SK-N-SH treated with all-trans-retinoic acid at 6 μM for 48 hours (cell line): ENCODE results near the gene RHOU.

Source experiments
- OSR1 ChIP-seq: fragments of 250-450 bp; sonication (Bioruptor Pico); IDR thresholded peaks from 2 replicates; pipeline ENCODE4 v1.8.0; 2022; ENCODE audit warnings: moderate library complexity, mild to moderate bottlenecking, inconsistent platforms
- TCF4 ChIP-seq: fragments of 250-450 bp; sonication (Bioruptor Pico); IDR thresholded peaks from 2 replicates; pipeline ENCODE4 v1.8.0; 2021; ENCODE audit warnings: mild to moderate bottlenecking, moderate library complexity, borderline replicate concordance
- TF ChIP-seq, protein P1 (sequence below): fragments of 250-450 bp; sonication (Bioruptor Pico); IDR thresholded peaks from 2 replicates; pipeline ENCODE4 v1.8.0; 2021; ENCODE audit warnings: low read depth, mild to moderate bottlenecking, moderate library complexity, borderline replicate concordance

DNA sequence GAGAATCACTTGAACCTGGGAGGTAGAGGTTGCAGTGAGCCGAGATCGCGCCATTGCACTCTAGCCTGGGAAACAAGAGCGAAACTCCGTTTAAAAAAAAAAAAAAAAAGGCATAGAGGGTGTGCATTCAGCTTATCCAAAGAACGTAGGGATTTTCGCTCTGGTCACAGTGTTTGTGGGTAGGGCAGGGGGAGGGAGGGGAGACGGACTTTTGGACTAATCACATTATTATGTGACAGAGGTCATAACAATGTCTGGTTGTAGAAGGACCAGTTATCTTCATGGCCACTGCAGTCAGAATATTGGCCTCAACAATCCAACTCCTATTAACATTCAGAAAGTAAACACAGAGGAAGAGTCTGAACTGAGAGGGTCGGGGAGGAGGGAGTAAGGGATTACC lies 25.7 kb downstream of the RHOU start:
- TF ChIP-seq, protein P1, sequence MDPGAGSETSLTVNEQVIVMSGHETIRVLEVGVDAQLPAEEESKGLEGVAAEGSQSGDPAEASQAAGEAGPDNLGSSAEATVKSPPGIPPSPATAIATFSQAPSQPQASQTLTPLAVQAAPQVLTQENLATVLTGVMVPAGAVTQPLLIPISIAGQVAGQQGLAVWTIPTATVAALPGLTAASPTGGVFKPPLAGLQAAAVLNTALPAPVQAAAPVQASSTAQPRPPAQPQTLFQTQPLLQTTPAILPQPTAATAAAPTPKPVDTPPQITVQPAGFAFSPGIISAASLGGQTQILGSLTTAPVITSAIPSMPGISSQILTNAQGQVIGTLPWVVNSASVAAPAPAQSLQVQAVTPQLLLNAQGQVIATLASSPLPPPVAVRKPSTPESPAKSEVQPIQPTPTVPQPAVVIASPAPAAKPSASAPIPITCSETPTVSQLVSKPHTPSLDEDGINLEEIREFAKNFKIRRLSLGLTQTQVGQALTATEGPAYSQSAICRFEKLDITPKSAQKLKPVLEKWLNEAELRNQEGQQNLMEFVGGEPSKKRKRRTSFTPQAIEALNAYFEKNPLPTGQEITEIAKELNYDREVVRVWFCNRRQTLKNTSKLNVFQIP (CRISPR knock-in tag), result no peak
- TF ChIP-seq TCF4 (CRISPR knock-in tag), result no peak
- no peak for TF ChIP-seq OSR1 (CRISPR knock-in tag)
